GM23338 (cell line): ENCODE data around the gene SBF2. TPM values are rescaled to one million over a fixed set of nuclear protein-coding genes. Genes with fewer than 3 reads are reported as not detected.

Source experiments
- ATAC-seq: fragments of 200-7000 bp; cut with Tn5 transposase; 3 replicates; pipeline ENCODE4 v1.9.1; 2020
- DNase-seq: peaks from one replicate; pipeline ENCODE4 v3.0.0-alpha.2; 2015; ENCODE audit warnings: low spot score
- H2AFZ ChIP-seq: fragments of 200-600 bp; sonication (generic); 2 replicates; pipeline ENCODE4 v1.8.0; 2016; ENCODE audit warnings: antibody characterized with exemption, mild to moderate bottlenecking, moderate library complexity
- H3F3A ChIP-seq: fragments of 200-600 bp; sonication (generic); replicated peaks from 2 replicates; pipeline ENCODE4 v1.8.0; 2017; ENCODE audit warnings: antibody characterized with exemption, mixed run types, low read depth
- H3K27ac ChIP-seq: fragments of 200-600 bp; sonication (generic); 2 replicates; pipeline ENCODE4 v1.6.1; 2016; ENCODE audit warnings: low read depth
- H3K27me3 ChIP-seq: fragments of 200-600 bp; sonication (generic); 2 replicates; pipeline ENCODE4 v1.8.0; 2016; ENCODE audit warnings: mild to moderate bottlenecking, mixed run types, moderate library complexity; ENCODE audit not compliant: insufficient read depth
- H3K36me3 ChIP-seq: fragments of 200-600 bp; sonication (generic); 2 replicates; pipeline ENCODE4 v1.8.0; 2016; ENCODE audit warnings: mild to moderate bottlenecking; ENCODE audit not compliant: insufficient read depth
- H3K4me1 ChIP-seq: fragments of 200-600 bp; sonication (generic); 2 replicates; pipeline ENCODE4 v1.8.0; 2016; ENCODE audit warnings: mild to moderate bottlenecking, moderate library complexity; ENCODE audit not compliant: insufficient read depth
- H3K4me2 ChIP-seq: fragments of 200-600 bp; sonication (generic); 2 replicates; pipeline ENCODE4 v1.7.1; 2017; ENCODE audit warnings: mixed run types
- H3K4me3 ChIP-seq: fragments of 200-600 bp; sonication (generic); 2 replicates; pipeline ENCODE4 v1.6.1; 2016; ENCODE audit warnings: mixed run types
- H3K79me2 ChIP-seq: fragments of 200-600 bp; sonication (generic); replicated peaks from 2 replicates; pipeline ENCODE4 v1.8.0; 2017; ENCODE audit warnings: mild to moderate bottlenecking; ENCODE audit not compliant: insufficient read depth
- H3K9me2 ChIP-seq: fragments of 200-600 bp; sonication (generic); 2 replicates; pipeline ENCODE4 v1.8.0; 2017; ENCODE audit not compliant: insufficient read depth
- H4K20me1 ChIP-seq: fragments of 200-600 bp; sonication (generic); replicated peaks from 2 replicates; pipeline ENCODE4 v1.8.0; 2017; ENCODE audit warnings: mild to moderate bottlenecking; ENCODE audit not compliant: insufficient read depth
- H3K27ac Mint-ChIP-seq: 2 replicates; pipeline ENCODE4 v1.8.0; 2020; ENCODE audit warnings: inconsistent platforms, mild to moderate bottlenecking, moderate library complexity, mixed read lengths
- H3K27me3 Mint-ChIP-seq: 3 replicates; pipeline ENCODE4 v1.8.0; 2022; ENCODE audit warnings: low read depth, mild to moderate bottlenecking, moderate library complexity, mixed read lengths, inconsistent platforms; ENCODE audit not compliant: insufficient read depth, poor library complexity
- H3K36me3 Mint-ChIP-seq: 3 replicates; pipeline ENCODE4 v1.8.0; 2021; ENCODE audit warnings: low read depth, mild to moderate bottlenecking, inconsistent platforms, moderate library complexity, mixed read lengths
- H3K4me1 Mint-ChIP-seq: 3 replicates; pipeline ENCODE4 v1.8.0; 2020; ENCODE audit warnings: mild to moderate bottlenecking, inconsistent platforms, mixed read lengths
- H3K4me3 Mint-ChIP-seq: 3 replicates; pipeline ENCODE4 v1.8.0; 2021; ENCODE audit warnings: moderate library complexity, mild to moderate bottlenecking, inconsistent platforms, mixed read lengths
- H3K9me3 Mint-ChIP-seq: 3 replicates; pipeline ENCODE4 v1.8.0; 2020; ENCODE audit warnings: moderate library complexity, mild to moderate bottlenecking, inconsistent platforms, mixed read lengths
- CREB1 ChIP-seq: fragments of 250-450 bp; sonication (Bioruptor Pico); IDR thresholded peaks from 2 replicates; pipeline ENCODE4 v1.5.0; 2020; ENCODE audit warnings: low read depth, mild to moderate bottlenecking, moderate library complexity
- CTCF ChIP-seq, 2 experiments: fragments of 200-600 bp in 1 of 2; sonication (generic) in 1 of 2; conservative IDR thresholded peaks; 2 replicates each; pipeline versions ENCODE4 v1.5.1 to v1.6.1; 2016 to 2017; ENCODE audit warnings: antibody characterized with exemption in 2 of 2, low read depth in 2 of 2, mild to moderate bottlenecking in 2 of 2, moderate library complexity in 1 of 2
- ZNF462 ChIP-seq: fragments of 250-450 bp; sonication (Bioruptor Pico); IDR thresholded peaks from 2 replicates; pipeline ENCODE4 v1.5.0; 2020; ENCODE audit warnings: mild to moderate bottlenecking, moderate library complexity
- polyA plus RNA-seq: library from polyadenylated mRNA; unstranded; fragments of >200 nt; fragmentation: Nextera tagmentation; extraction: Ambion mirVana; gene quantifications from 2 replicates; pipeline ENCODE4 v1.2.1, GENCODE V29; 2016
- total RNA-seq: library from RNA; depleted of rRNA; stranded (reverse); fragments of >200 nt; shearing (Covaris generic); gene quantifications from 2 replicates; pipeline ENCODE4 v1.2.3, GENCODE V29; 2014

The SBF2 gene
- total and polyA plus RNA-seq, 2 experiments from 2014 or later = 25.6 to 53.5 TPM

GRCh38 chr11:9796266-9796665 is 497.8 kb downstream of the SBF2 start:
- ATAC-seq (no peak), DNase-seq (no peak)
- TF ChIP-seq CREB1 (CRISPR knock-in tag) (no peak), ZNF462 (CRISPR knock-in tag) (no peak), CTCF (conservative IDR thresholded peaks at IDR 0.05; ENCODE audit: low read depth in 2 of 2) (no peak)

More at GRCh38 chr11:9796266-9796665, 497.8 kb downstream of the SBF2 start:
- H3K27ac ChIP-seq = peak overlapping the region; percentile 40; the same call in 1 of the 2 replicates
- H3F3A ChIP-seq = no peaks in the 10 kb centered on the region
- peaks cover under 1% of the 10 kb centered on the region; the same call in 1 of the 2 replicates for H3K4me1 ChIP-seq
- H3K36me3 ChIP-seq = no peaks in the 10 kb centered on the region
- H2AFZ ChIP-seq = no peak overlapping the region
- Mint-ChIP-seq H3K9me3 (no peaks in the 10 kb centered on the region; the same call in 2 of the 3 replicates), H3K4me3 (no peak overlapping the region), H3K27ac (no peak overlapping the region), H3K27me3 (no peaks in the 10 kb centered on the region), H3K4me1 (peaks cover 4% of the 10 kb centered on the region), H3K36me3 (peaks cover 7% of the 10 kb centered on the region; the same call in 1 of the 3 replicates)
- H3K27me3 ChIP-seq = no peaks in the 10 kb centered on the region
- no peak overlapping the region for H3K4me3 ChIP-seq
- no peak overlapping the region for H3K4me2 ChIP-seq
- no peaks in the 10 kb centered on the region for H4K20me1 ChIP-seq
- no peaks in the 10 kb centered on the region; the same call in 1 of the 2 replicates for H3K9me2 ChIP-seq
- H3K79me2 ChIP-seq = no peaks in the 10 kb centered on the region
